Kidney glomerular epithelial cell (primary cell): ENCODE results near the gene FBXO17.
"Not testable (repeated sequence)": the region's sequence is repeated elsewhere in the genome, so short reads cannot be mapped to it uniquely, and the experiment has no call there.

Experiments used
- DNase-seq: peaks from one replicate; lab custom pipeline; 2025; lab: John Stamatoyannopoulos, UW

FBXO17 gene

DNA sequence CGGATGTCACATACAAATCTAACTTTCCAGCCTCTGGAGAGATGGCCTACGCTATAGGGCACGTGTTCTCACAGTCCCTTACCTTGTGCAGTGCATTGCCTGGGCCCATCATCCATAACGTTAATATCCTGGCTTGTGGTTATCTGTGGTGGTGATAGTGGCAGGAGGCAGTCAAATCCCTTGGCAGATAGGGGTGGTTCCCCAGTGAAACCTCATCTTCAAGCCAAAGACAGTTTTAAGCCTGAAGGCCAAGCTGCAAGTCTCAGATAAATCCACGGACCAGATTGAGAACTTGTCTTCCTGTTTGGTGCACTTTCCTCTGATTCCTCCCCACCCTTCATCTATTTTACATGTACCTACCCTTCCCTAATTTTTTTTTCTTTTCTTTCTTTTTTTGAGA lies 4.3 kb upstream of the FBXO17 start:
- DNase-seq: no peak

DNA sequence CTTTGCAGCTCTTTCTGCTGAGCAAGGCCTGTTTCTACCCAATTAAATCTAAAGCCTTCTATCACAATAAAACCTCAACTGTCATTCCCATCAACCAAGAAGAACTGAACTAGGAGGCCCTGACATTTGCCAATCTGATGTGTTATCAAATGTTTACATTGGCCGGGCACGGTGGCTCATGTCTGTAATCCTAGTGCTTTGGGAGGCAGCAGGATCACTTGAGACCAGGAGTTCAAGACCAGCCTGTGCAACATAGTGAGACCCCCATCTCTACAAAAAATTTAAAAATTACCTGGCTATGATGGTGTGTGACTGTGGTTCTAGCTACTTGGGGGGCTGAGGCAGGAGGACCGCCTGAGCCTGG lies 2.8 kb upstream of the FBXO17 start:
- DNase-seq: no peak

DNA sequence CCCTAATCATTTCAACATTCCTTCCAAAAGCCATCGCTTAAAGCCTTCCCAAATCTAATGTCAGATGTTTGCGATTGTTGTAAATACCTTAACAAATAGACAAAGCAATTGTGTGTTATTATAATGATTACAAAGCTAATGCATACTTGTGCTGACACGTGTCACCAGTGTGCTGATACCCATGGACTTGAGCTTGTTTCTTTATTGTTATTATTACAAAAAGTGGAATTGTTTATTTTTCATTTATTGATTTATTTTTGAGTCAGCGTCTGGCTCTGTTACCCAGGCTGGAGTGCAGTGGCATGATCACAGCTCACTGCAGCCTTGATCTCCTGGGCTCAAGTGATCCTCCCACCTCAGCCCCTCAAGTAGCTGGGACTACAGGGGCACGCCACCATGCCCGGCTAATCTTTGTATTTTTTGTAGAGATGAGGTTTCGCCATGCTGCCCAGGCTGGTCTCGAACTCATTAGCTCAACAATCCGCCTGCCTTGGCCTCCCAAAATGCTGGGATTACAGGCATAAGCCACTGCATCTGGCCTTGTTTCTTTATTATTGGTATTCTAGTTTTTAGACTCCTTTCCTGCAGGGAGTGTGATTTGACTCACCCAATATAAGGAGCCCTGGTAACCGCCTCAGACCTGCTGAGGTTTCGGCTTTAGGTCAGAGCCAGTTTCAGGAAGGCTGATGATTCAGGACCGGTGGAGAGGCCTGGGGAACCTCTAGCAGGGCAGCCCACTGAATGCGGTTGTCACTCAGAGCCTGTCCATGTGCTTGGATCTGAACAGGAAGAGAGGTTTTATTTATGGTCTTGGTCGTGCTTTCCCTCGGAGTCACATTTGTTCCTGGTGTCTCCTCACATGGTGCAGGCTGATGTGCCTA lies 2.1 kb upstream of the FBXO17 start:
- DNase-seq: no peak

DNA sequence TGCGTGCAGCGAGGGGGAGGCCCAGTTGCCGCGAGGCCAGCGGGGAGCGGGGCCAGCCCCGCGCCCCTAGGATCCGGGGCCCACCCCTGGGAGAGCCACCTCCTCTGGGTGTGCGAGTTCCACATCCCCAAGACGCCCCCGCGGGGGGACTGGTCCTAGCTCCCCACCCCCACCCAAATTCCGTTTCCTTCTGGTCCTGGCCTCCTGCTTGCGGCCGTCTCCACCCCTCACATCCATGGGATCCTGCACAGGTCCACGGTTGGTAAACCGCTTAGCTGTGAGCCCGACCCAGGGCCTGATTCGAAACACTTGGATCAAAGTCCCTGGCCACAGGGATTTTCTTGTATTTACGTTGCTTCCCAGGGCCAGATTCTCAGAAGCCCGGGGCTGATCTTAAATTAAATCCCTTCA lies 324 bp upstream of the FBXO17 start:
- peak; percentile 61 for DNase-seq

DNA sequence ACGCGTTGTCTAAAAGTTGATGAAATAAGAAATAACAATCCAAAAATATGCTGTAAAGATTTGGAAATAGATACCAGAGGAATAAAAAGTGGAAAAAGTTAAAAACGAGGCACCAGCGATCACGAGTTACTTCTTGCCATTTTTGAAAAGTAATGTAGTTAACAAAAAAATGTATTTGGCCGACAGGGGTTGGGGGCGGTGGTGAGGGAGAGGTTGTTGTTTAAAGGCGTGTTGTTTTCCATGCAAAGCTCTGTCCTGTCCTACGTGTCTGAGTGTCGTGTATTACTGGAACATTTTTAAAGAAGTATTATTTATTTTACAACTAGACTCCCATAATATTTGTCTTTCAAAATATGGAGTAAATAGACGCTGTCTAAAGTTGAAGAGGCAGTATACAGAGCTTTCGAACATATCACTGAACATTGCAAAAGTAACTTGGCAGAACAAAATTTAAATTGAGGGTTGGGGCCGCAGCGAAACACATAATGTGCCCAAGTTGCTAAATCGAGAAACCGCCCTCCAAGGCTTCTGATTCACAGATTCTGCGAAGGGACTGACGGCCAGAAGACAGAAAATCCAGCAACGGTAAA lies 823 bp downstream of the FBXO17 start:
- no peak for DNase-seq

DNA sequence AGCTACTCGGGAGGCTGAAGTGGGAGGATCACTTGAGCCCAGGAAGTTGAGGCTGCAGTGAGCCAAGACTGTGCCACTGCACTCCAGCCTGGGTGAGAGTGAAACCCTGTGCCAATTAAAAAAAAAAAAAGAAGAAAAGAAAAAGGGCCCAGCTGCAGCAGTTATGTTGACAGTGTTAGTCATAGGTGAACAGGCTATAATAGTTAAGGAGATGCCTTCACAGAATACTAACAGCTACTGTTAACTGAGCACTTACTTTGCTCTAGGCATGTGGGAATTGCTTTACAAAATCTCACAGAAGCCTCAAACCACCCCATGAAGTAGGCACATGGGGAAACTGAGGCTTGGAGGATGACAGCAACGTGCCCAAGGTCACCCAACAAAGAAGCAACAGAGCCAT lies 3.9 kb downstream of the FBXO17 start:
- DNase-seq: no peak

DNA sequence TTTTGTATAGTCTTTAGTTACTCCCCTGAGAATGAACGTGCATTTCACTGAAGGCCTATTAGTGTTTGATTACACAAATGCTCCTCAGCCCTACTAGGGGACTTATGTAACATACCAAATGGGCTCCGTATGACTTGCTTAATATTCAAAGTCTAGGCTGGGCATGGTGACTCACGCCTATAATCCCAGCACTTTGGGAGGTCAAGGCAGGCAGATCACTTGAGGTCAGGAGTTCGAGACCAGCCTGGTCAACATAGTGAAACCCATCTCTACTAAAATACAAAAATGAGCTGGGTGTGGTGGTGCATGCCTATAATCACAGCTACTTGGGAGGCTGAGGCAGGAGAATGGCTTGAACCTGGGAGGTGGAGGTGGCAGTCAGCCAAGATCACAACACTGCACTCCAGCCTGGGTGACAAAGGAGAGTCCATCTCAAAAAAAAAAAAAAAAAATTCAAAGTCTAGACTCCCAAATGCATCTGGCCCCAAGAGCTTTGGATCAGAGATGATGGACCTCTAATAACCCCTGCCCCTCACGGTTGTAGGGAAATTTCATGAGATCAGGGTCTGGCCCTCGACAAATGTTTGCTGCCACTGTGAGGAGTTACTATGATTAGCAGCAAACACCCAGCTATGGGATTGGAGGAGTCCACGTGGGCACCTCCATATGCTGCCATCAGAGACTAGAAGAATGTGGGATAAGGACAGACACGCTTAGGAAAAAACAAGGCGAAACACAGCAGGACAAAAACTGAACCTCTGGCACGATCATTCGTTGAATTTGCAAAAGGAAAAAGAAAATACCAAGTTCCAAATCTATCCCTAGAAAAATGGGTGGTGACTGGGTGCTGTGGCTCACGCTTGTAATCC lies 4.6 kb downstream of the FBXO17 start:
- DNase-seq: no peak

DNA sequence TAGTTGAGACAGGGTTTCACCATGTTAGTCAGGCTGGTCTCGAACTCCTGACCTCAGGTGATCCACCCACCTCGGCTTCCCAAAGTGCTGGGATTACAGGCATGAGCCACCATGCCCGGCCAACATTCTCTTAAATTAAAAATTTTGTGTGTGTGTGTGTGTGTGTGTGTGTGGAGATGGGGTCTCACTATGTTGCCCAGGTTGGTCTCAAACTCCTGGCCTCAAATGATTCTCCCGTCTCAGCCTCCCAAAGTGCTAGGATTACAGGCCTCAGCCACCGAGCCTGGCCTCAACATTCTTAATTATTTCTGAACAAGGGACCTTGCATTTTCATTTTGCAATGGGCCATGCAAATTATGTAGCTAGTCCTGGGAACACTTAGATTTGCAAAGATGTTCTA lies 9.4 kb downstream of the FBXO17 start:
- DNase-seq: not testable (repeated sequence)

DNA sequence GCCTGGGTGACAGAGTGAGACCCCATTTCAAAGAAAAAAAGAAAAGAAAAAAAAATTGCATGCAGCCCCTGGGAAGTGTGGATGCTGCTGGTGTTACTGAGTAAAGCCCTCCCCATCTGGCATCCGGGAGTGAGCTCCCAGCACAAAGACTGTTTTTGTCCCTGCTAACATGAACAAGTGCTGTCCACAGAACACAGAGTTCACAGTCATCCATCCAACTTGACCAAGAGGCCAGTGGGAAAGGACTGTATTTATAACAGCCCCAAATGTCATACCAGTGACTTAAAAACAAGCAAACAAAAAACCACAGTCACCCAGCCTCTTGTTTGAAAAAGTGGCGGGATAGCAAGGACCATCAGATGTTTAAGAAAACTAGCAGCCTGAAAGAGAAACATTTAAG lies 10.8 kb downstream of the FBXO17 start:
- DNase-seq: no peak

DNA sequence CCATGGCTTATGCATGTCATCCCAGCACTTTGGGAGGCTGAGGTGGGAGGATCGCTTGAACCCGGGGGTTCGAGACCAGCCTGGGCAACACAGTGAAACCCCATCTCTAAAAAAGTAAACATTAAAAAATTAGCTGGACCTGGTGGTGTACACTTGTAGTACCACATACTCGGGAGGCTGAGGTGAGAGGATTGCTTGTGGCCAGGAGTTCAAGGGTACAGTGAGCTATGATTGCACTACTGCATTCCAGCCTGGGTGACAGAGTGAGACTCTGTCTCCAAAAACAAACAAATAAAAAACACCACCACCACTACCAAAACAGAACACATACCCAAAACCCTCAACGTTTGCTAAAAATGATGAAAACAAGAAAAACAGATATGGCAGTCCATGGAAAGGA lies 15.9 kb downstream of the FBXO17 start:
- no peak for DNase-seq

DNA sequence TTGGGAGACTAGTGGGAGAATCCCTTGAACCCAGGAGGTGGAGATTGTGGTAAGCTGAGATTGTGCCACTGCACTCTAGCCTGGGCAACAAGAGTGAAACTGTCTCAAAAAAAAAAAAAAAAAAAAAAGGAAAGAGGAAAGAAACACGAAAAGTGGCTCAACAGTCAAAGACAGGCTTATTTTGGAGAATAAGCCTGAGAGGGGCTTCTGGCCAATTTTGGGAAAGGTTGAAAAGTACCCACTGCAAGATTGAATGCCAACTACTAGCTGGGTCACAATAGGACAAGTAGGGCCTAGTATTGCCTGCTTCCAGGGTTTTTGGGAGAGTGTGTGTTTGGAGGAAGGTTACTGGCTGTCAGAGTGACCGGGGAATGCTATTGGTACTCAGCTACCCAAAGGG lies 17.2 kb downstream of the FBXO17 start:
- no peak for DNase-seq

DNA sequence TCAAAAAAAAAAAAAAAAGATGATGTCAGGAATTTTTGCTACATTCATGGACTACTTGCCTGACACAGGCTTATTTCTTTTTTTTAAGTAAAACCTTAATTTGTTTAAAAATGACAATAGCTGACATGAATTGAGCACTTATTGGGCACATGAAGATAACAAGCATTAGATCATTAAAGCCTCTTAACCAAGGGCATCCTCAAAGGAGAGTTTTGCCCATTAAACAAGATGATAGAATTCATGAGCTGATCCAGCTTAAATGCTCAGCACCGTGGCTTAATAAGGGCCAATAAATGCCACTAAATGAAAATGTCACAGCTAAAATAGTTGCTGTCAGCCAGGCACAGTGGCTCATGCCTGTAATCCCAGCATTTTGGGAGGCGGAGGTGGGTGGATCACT lies 19.3 kb downstream of the FBXO17 start:
- DNase-seq: no peak

DNA sequence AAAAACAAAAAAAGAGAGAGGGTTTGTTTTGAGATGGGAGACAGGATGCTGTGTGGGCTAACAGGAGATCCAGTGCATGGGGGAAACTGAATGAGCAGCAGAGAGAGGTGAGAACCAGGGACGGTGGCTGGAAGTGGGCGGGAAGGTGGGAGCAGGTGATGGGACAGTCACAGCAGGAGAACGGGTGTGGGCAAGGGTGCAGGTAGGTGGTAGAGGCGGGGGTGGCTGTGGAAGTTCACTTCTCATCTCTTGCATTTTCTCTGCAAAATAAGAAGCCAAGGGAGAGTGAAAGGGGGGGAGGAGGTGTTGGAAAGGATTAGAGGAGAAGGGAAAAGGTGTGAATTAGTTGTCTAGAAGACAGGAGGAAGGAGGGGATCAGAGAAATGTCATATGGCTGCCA lies 21.9 kb downstream of the FBXO17 start:
- DNase-seq: no peak

DNA sequence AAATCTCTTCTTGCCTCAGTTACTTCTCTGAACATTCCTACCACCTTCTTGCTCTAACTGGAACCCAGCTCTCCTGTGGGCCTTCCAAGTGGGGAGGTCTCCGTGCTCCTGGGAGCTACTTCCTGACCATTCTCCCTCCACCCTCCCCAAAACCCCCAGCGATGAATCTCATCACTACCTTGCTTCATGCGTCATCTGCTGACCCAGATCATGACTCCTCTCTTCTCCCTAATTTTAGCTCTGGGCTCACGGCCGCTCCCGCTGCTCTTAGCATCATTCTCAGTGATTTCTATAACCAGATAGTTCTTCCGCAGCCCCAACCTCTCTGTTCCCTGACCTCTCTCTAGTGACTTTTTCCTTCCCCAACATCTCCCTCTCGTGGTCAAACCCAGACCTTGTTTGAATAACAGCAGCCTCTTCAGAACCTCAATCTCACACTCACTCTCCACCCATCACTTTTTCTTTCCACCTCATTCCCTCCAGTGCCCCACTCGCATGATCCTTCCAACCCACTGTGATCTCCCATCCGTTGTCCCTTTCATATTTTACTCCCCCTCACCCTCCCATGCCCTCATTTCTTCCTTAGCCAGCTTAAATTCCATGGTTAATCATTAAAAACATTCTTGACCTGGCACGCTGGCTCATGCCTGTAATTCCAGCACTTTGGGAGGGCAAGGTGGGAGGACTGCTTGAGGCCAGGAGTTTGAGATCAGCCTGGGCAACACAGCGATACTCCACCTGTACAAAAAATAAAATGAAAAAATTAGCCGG lies 23.0 kb downstream of the FBXO17 start:
- peak; percentile 99 for DNase-seq

DNA sequence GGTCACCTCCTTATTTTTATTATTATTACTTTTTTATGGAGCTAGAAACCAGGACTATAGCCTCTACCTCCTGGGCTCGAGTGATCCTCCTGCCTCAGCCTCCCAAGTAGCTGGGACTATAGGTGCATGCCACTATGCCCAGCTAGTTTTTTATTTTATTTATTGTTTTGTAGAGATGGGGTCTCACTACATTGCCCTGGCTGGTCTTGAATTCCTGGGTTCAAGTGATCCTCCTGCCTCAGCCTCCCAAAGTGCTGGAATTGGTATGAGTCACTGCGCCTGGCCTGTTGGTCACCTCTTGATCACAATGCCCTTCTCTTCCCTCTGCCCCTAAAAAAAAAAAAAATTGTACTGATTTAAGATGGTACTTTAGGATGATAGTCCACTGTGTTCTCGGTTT lies 24.4 kb downstream of the FBXO17 start:
- DNase-seq: no peak

DNA sequence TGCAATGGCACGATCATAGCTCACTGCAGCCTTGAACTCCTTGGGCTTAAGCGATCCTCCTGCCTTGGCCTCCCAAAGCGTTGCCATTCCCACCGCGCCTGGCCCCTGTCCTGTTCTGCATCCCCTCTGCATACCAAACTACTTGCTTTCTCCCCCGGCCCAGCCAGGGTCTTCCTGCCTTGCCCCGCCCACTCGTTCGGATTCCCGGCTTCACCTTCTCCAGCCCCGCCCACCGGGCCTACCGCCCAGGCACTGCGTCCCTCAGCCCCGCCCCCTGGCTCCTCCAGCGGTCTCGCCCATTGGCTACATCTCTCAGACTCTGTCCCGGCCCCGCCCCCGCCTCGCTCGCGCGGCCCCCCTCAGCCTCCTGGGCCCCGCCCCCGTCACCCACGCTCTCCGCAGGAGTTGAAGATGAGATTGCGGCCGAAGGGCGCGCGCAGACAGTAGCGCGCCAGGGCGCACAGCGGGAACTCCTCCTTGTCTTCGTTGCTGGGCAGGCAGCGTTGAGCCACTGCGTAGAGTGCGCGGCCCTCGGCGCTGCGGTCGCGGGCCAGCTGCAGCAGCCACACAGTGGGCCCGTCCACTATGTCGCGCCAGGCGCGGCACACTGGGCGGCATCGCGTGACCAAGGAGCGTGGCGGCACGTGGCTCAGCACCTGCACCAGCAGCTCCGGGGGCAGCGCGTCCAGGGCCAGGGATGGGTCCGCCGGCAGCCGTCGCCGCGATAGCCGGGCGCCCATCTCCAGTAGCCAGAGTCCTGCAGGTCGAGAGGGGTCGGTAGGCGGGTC lies 25.8 kb downstream of the FBXO17 start:
- no peak for DNase-seq

DNA sequence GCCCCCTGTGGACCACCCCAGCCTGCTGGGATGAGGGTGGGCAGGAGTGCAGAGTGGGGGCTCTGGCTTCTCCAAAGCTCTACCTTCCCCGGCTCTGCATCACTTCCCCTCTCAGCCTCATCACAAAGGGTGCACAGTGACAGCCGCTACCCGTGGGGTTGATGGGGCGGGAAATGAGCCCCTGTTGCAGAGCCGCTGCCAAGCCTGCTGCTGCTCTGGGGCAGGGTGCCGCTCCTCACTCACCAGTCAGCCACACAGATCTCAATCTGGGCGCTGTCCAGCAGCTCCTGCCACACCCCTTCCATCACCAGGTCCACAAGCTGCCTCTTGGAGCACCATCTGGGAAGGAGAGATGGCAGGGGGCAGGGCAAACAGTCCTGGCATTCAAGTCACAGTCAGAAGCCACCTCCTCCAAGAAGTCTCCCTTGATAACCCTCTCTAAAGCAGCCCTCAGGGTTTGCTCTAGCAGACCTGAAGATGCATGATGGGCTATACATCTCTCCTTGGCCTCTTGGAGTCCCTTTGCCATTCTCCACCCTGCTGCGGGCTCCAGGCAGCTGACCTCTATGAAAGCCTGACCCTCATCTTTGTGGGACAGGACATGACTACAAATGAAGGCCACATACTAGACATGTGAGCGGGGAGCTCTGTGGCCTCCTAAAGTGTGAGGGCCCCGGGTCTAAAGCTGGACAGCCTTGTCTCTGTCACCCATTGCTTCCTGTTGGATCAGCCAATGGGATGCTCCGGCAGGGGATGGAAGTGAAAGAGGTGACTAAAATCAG lies 29.1 kb downstream of the FBXO17 start:
- no peak for DNase-seq

DNA sequence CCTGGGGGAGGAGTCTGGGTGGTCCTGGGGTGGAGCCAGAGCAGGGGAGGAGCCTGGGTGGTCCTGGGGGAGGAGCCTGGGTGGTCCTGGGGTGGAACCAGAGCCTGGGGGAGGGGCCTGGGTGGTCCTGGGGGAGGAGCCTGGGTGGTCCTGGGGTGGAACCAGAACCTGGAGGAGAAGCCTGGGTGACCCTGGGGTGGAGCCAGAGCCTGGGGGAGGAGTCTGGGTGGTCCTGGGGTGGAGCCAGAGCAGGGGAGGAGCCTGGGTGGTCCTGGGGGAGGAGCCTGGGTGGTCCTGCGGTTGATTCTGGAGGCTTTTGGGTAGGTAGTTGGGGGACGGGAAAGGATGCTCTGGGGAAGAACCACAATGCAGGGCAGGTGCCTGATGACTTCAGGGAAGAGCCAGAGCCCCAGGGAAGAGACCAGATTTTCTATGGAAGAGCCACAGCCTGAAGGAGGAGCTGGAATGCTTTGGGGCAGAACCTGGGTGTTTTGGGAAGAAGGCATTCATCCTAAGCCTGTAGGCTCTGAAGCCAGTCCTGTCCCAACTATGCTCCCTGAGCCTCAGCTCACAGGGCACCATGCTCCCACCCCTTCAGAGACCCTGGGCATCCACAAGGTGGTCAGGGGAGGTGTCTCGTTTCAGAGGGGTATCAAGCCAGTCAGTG lies 29.8 kb downstream of the FBXO17 start:
- no peak for DNase-seq

DNA sequence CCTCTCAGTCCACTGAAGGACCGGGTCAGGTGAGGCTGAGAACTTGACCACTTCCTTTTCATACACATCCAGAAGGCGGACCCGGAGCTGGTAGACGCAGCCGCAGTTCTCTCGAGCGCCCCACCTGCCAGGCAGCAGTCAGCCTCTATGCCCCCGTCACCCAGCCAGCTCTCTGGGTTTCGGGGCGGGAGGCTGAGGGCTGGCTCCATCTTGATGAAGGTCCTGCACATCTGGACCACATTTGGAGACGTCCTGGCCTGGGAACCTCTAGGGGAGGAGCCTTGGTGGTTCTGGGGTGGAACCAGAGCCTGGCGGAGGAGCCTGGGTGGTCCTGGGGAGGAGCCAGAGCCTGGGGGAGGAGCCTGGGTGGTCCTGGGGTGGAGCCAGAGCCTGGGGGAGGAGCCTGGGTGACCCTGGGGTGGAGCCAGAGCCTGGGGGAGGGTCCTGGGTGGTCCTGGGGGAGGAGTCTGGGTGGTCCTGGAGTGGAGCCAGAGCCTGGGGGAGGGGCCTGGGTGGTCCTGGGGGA lies 30.5 kb downstream of the FBXO17 start:
- DNase-seq: no peak
